Rectal smooth muscle tissue (tissue), 1 donor: Measurements from ENCODE around the gene CACNB3.
"Not testable (repeated sequence)": the region's sequence is repeated elsewhere in the genome, so short reads cannot be mapped to it uniquely, and the experiment has no call there.

Experiments
- H3K27ac ChIP-seq: one replicate; pipeline ENCODE4 v1.7.0; 2013; ENCODE audit warnings: low read depth, low read length, inconsistent platforms
- H3K27me3 ChIP-seq: one replicate; pipeline ENCODE4 v1.7.0; 2013; ENCODE audit warnings: low read length; ENCODE audit not compliant: control insufficient read depth, insufficient read depth
- H3K36me3 ChIP-seq: one replicate; pipeline ENCODE4 v1.7.0; 2013; ENCODE audit warnings: low read length; ENCODE audit not compliant: control insufficient read depth, insufficient read depth
- H3K4me1 ChIP-seq: one replicate; pipeline ENCODE4 v1.7.0; 2013; ENCODE audit warnings: low read length; ENCODE audit not compliant: control insufficient read depth, insufficient read depth
- H3K4me3 ChIP-seq: one replicate; pipeline ENCODE4 v1.7.0; 2013; ENCODE audit warnings: low read length
- H3K9ac ChIP-seq: one replicate; pipeline ENCODE4 v1.7.0; 2013; ENCODE audit warnings: low read length

The CACNB3 gene

DNA sequence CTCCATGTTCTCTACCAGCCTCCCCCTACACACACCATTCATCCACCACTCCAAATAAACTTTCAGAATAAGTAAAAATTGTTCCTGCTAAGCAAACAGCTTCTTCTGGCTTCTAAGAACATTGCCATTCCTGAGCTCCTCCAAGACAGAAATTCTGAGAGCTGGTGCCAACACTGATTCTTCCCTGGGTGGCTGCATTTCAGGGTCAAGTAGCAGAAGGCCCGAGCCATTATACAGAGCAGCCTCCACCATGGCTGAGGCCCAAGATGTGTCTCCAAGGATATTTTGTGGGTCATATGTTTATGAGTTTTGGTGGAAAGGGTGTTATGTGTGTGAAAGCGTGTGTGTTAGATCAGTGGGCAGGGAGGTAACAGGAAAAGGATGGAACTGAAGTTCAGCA is 50.9 kb downstream of the CACNB3 start:
- Histone ChIP-seq H3K27ac (no peak overlapping the region), H3K36me3 (no peaks in the 10 kb centered on the region), H3K27me3 (peaks cover 6% of the 10 kb centered on the region), H3K4me1 (peaks cover 3% of the 10 kb centered on the region), H3K9ac (no peak overlapping the region), H3K4me3 (no peak overlapping the region)

DNA sequence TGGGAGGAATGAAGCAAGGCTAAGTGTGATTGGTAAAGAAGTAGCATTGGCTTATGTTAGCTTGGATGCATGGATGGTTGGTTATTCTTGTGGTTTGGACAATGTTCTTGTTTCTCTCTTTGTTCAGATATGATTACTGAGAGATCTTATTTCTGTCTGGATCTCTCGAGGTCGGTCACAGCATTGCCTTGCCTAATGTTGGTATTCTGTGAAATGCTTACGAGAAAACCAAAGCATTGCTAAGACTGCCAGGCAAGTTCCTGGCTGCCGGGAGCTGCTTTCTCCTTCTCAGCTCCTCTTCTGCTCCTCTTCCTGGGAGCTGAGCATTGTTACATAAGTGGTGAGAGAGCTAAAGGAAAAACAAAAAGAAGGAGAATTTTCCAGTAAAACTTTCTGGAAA is 54.8 kb downstream of the CACNB3 start:
- Histone ChIP-seq H3K36me3 (no peaks in the 10 kb centered on the region), H3K4me3 (no peak overlapping the region), H3K27me3 (no peaks in the 10 kb centered on the region), H3K27ac (no peak overlapping the region), H3K9ac (no peak overlapping the region), H3K4me1 (no peaks in the 10 kb centered on the region)

DNA sequence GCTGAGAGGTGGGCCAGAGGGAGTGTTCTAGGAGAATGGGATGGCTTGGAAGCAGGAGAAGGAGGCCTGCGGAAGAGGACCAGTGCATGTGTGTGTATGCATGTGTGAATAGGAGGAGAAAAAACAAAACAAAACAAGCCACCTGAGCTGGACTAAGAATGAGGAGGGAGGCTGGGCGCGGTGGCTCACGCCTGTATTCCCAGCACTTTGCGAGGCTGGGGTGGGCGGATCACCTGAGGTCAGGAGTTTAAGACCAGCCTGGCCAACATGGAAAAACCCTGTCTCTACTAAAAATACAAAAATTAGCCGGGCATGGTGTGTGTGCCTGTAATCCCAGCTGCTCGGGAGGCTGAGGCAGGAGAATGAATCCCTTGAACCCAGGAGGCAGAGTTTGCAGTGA is 55.2 kb downstream of the CACNB3 start:
- H3K9ac ChIP-seq, H3K27me3 ChIP-seq, H3K27ac ChIP-seq, H3K4me1 ChIP-seq, H3K36me3 ChIP-seq, H3K4me3 ChIP-seq: not testable (repeated sequence)

DNA sequence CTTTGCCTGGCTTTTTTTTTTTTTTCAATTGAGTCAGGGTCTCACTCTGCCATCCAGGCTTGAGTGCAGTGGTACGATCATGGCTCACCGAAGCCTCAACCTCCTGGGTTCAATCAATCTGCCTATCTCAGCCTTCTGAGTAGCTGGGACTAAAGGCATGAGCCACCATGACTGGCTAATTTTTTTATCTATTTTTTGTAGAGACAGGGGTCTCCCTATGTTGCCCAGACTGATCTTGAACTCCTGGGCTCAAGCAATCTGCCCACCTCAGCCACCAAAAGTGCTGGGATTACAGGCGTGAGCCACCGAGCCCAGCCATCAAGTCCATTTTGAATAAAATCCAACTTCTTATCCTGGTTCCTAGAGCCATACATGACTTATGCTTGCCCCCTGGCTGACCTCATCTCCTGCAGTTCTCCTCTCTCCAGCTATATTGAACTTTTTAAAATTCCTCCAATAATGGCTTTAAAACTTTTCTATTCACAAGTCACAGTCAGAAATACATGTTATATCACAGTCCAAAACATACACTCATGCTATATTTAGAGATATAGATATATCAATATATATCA is 57.7 kb downstream of the CACNB3 start:
- no peaks in the 10 kb centered on the region for H3K4me1 ChIP-seq
- no peaks in the 10 kb centered on the region for H3K27me3 ChIP-seq
- no peak overlapping the region for H3K9ac ChIP-seq
- H3K36me3 ChIP-seq: no peaks in the 10 kb centered on the region
- no peak overlapping the region for H3K4me3 ChIP-seq
- H3K27ac ChIP-seq: no peak overlapping the region
